ENCODE results near the gene BOC. TPM values are rescaled to one million over a fixed set of nuclear protein-coding genes. Genes with fewer than 3 reads are reported as not detected.

Gene BOC
- total and polyA plus RNA-seq, 2 donors (not counting 3 experiments of a cell fraction or from before 2014, with no cell fraction given), result 0.07 TPM; not detected in 1

GRCh38 chr3:113186566-113186965 lies 24.8 kb upstream of the BOC start:
- no peak for FAIRE-seq
- Histone ChIP-seq H3K4me2 (ENCODE audit: insufficient read depth, low read length) (no peak overlapping the region), H3K79me2 (ENCODE audit: control insufficient read depth, insufficient read depth, low read length) (no peaks in the 10 kb centered on the region), H3K27ac (ENCODE audit: insufficient read depth, low read depth, low read length) (no peak overlapping the region), H4K20me1 (replicated peaks; ENCODE audit: control insufficient read depth, extremely low read depth, insufficient read depth, low read length) (no peaks in the 10 kb centered on the region), H2AFZ (ENCODE audit: low read depth, low read length) (no peak overlapping the region), H3K36me3 (ENCODE audit: control insufficient read depth in 2 of 2, extremely low read depth in 1 of 2, insufficient read depth in 2 of 2, low read length in 2 of 2) (no peaks in the 10 kb centered on the region), H3K4me1 (ENCODE audit: control insufficient read depth, extremely low read depth, insufficient read depth, low read length) (no peaks in the 10 kb centered on the region), H3K27me3 (ENCODE audit: control insufficient read depth in 2 of 2, insufficient read depth in 2 of 2, low read length in 2 of 2) (no peaks in the 10 kb centered on the region), H3K9ac (replicated peaks; ENCODE audit: extremely low read depth, insufficient read depth, low read length) (no peak overlapping the region), H3K4me3 (replicated peaks in 1 of 3; ENCODE audit: insufficient read depth in 1 of 3, low read depth in 1 of 3, low read length in 3 of 3) (no peak overlapping the region), H3K9me3 (replicated peaks; ENCODE audit: control insufficient read depth, insufficient read depth, low read length) (no peaks in the 10 kb centered on the region), H3K9me1 (replicated peaks; ENCODE audit: control insufficient read depth, extremely low read depth, insufficient read depth, low read length) (no peaks in the 10 kb centered on the region)
- POLR2A ChIA-PET, result no interaction called here
- TF ChIP-seq, protein P1, sequence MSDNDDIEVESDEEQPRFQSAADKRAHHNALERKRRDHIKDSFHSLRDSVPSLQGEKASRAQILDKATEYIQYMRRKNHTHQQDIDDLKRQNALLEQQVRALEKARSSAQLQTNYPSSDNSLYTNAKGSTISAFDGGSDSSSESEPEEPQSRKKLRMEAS (IDR thresholded peaks at IDR 0.05; ENCODE audit: insufficient read depth, insufficient read length), result no peak
- TF ChIP-seq POLR2AphosphoS5 (IDR thresholded peaks at IDR 0.05; ENCODE audit: insufficient read depth, low read depth, low read length) (no peak), FOS (IDR thresholded peaks at IDR 0.05; ENCODE audit: borderline replicate concordance, insufficient read depth, low read length) (no peak), EZH2 (IDR thresholded peaks at IDR 0.05; ENCODE audit: borderline replicate concordance, low read depth, low read length, severe bottlenecking) (no peak), JUN (IDR thresholded peaks at IDR 0.05; ENCODE audit: borderline replicate concordance, insufficient read depth, insufficient read length, low read depth) (no peak), POLR2A (IDR thresholded peaks at IDR 0.05; ENCODE audit: low read depth, low read length) (no peak), GATA2 (IDR thresholded peaks at IDR 0.05; ENCODE audit: insufficient read depth, insufficient read length, low read depth, low read length) (no peak), MYC (IDR thresholded peaks at IDR 0.05; ENCODE audit: low read depth, low read length) (no peak)
- TF ChIP-seq, protein P2, sequence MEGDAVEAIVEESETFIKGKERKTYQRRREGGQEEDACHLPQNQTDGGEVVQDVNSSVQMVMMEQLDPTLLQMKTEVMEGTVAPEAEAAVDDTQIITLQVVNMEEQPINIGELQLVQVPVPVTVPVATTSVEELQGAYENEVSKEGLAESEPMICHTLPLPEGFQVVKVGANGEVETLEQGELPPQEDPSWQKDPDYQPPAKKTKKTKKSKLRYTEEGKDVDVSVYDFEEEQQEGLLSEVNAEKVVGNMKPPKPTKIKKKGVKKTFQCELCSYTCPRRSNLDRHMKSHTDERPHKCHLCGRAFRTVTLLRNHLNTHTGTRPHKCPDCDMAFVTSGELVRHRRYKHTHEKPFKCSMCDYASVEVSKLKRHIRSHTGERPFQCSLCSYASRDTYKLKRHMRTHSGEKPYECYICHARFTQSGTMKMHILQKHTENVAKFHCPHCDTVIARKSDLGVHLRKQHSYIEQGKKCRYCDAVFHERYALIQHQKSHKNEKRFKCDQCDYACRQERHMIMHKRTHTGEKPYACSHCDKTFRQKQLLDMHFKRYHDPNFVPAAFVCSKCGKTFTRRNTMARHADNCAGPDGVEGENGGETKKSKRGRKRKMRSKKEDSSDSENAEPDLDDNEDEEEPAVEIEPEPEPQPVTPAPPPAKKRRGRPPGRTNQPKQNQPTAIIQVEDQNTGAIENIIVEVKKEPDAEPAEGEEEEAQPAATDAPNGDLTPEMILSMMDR (IDR thresholded peaks at IDR 0.05; ENCODE audit: extremely low read depth in 1 of 2, insufficient read depth in 1 of 2, low read depth in 1 of 2, low read length in 2 of 2), result no peak
- no peak for DNase-seq (ENCODE audit: low read depth, low spot score)
- CTCF ChIA-PET, result interaction anchor here (1.4 kb wide), 1 partner anchor 102 kb away, joined by 3 read pairs; no protein-coding TSS in a partner anchor
- intact Hi-C loops (cut with micrococcal nuclease) (no loop called here), dilution Hi-C loops (cut with MboI; ENCODE audit: extremely low pct_ligation_motif_present, low sequenced_read_pairs) (no loop called here)
- no TSS peak for BruUV-seq (replicated peaks)

Data from endothelial cell of umbilical vein (primary cell).